Measurements from ENCODE around the gene DGUOK. TPM values are rescaled to one million over a fixed set of nuclear protein-coding genes. Genes with fewer than 3 reads are reported as not detected.

Gene DGUOK
- total and polyA plus RNA-seq, 5 donors, result 20.2 to 47.4 (median 26.7) TPM

GRCh38 chr2:73956218-73956865 is 29.7 kb downstream of the DGUOK start:
- DNase-seq (no peak), ATAC-seq (no peak)
- Histone ChIP-seq H3K27ac (ENCODE audit: low read length) (no peak overlapping the region), H3K27me3 (ENCODE audit: control insufficient read depth, insufficient read depth) (no peaks in the 10 kb centered on the region), H3K4me1 (ENCODE audit: control insufficient read depth, insufficient read depth, low read length) (no peaks in the 10 kb centered on the region), H3K4me3 (ENCODE audit: low read length) (no peak overlapping the region), H3K9me3 (ENCODE audit: control insufficient read depth, low read length) (no peaks in the 10 kb centered on the region)
- intact Hi-C loops (cut with DNase I), result no loop called here
- 95% methylated on average over 5 of the region's 5 CpGs for WGBS

GRCh38 chr2:73961274-73961673 is 34.6 kb downstream of the DGUOK start:
- 96% methylated on average over 4 of the region's 4 CpGs for WGBS
- Histone ChIP-seq H3K4me3 (ENCODE audit: low read length) (no peak overlapping the region), H3K27me3 (ENCODE audit: control insufficient read depth, insufficient read depth) (no peaks in the 10 kb centered on the region), H3K27ac (ENCODE audit: low read length) (no peak overlapping the region), H3K9me3 (ENCODE audit: control insufficient read depth, low read length) (no peaks in the 10 kb centered on the region), H3K4me1 (ENCODE audit: control insufficient read depth, insufficient read depth, low read length) (no peaks in the 10 kb centered on the region)
- DNase-seq, result no peak
- intact Hi-C loops (cut with DNase I), result no loop called here
- no peak for ATAC-seq

GRCh38 chr2:73961823-73962615 is 35.3 kb downstream of the DGUOK start:
- 90% methylated on average over 12 of the region's 12 CpGs for WGBS
- Histone ChIP-seq H3K27ac (ENCODE audit: low read length) (no peak overlapping the region), H3K9me3 (ENCODE audit: control insufficient read depth, low read length) (no peaks in the 10 kb centered on the region), H3K4me1 (ENCODE audit: control insufficient read depth, insufficient read depth, low read length) (no peaks in the 10 kb centered on the region), H3K27me3 (ENCODE audit: control insufficient read depth, insufficient read depth) (no peaks in the 10 kb centered on the region), H3K4me3 (ENCODE audit: low read length) (no peak overlapping the region)
- DNase-seq, result no peak
- ATAC-seq, result no peak
- intact Hi-C loops (cut with DNase I), result no loop called here

GRCh38 chr2:73962798-73963197 is 36.1 kb downstream of the DGUOK start:
- Histone ChIP-seq H3K9me3 (ENCODE audit: control insufficient read depth, low read length) (no peaks in the 10 kb centered on the region), H3K27me3 (ENCODE audit: control insufficient read depth, insufficient read depth) (no peaks in the 10 kb centered on the region), H3K27ac (ENCODE audit: low read length) (no peak overlapping the region), H3K4me3 (ENCODE audit: low read length) (no peak overlapping the region), H3K4me1 (ENCODE audit: control insufficient read depth, insufficient read depth, low read length) (no peaks in the 10 kb centered on the region)
- DNase-seq (no peak), ATAC-seq (no peak)
- intact Hi-C loops (cut with DNase I), result no loop called here
- WGBS, result 67% methylated on average over 5 of the region's 5 CpGs

- 79% methylated on average over 13 of the region's 13 CpGs for WGBS
Observed at GRCh38 chr2:73963385-73964120, 36.9 kb downstream of the DGUOK start.

GRCh38 chr2:73964223-73964622 is 37.5 kb downstream of the DGUOK start:
- Histone ChIP-seq H3K27ac (ENCODE audit: low read length) (no peak overlapping the region), H3K27me3 (ENCODE audit: control insufficient read depth, insufficient read depth) (no peaks in the 10 kb centered on the region), H3K4me1 (ENCODE audit: control insufficient read depth, insufficient read depth, low read length) (no peaks in the 10 kb centered on the region), H3K9me3 (ENCODE audit: control insufficient read depth, low read length) (no peaks in the 10 kb centered on the region), H3K4me3 (ENCODE audit: low read length) (no peak overlapping the region)
- intact Hi-C loops (cut with DNase I), result no loop called here
- DNase-seq (no peak), ATAC-seq (no peak)
- 91% methylated on average over 2 of the region's 2 CpGs for WGBS

More at GRCh38 chr2:73963385-73964120, 36.9 kb downstream of the DGUOK start:
- intact Hi-C loops (cut with DNase I), result no loop called here
- Histone ChIP-seq H3K27ac (ENCODE audit: low read length) (no peak overlapping the region), H3K9me3 (ENCODE audit: control insufficient read depth, low read length) (no peaks in the 10 kb centered on the region), H3K4me1 (ENCODE audit: control insufficient read depth, insufficient read depth, low read length) (no peaks in the 10 kb centered on the region), H3K27me3 (ENCODE audit: control insufficient read depth, insufficient read depth) (no peaks in the 10 kb centered on the region), H3K4me3 (ENCODE audit: low read length) (no peak overlapping the region)
- DNase-seq (no peak), ATAC-seq (no peak)

GRCh38 chr2:73965053-73965452 is 38.4 kb downstream of the DGUOK start:
- intact Hi-C loops (cut with DNase I), result no loop called here
- H3K27ac ChIP-seq (ENCODE audit: low read length), result no peak overlapping the region
- DNase-seq, result no peak
- 91% methylated on average over 3 of the region's 3 CpGs for WGBS
- no peak overlapping the region for H3K4me3 ChIP-seq (ENCODE audit: low read length)
- H3K9me3 ChIP-seq (ENCODE audit: control insufficient read depth, low read length), result no peaks in the 10 kb centered on the region
- no peaks in the 10 kb centered on the region for H3K27me3 ChIP-seq (ENCODE audit: control insufficient read depth, insufficient read depth)
- ATAC-seq, result no peak
- H3K4me1 ChIP-seq (ENCODE audit: control insufficient read depth, insufficient read depth, low read length), result no peaks in the 10 kb centered on the region

GRCh38 chr2:73968357-73968937 is 41.8 kb downstream of the DGUOK start:
- Histone ChIP-seq H3K4me1 (ENCODE audit: control insufficient read depth, insufficient read depth, low read length) (peaks cover 9% of the 10 kb centered on the region), H3K27ac (ENCODE audit: low read length) (no peak overlapping the region), H3K27me3 (ENCODE audit: control insufficient read depth, insufficient read depth) (no peaks in the 10 kb centered on the region), H3K4me3 (ENCODE audit: low read length) (no peak overlapping the region), H3K9me3 (ENCODE audit: control insufficient read depth, low read length) (no peaks in the 10 kb centered on the region)
- ATAC-seq, result no peak
- 91% methylated on average over 8 of the region's 8 CpGs for WGBS
- no peak for DNase-seq
- intact Hi-C loops (cut with DNase I), result no loop called here

- ATAC-seq, result no peak
Observed at GRCh38 chr2:73969356-73969755, 42.7 kb downstream of the DGUOK start.

GRCh38 chr2:73970141-73970803 is 43.6 kb downstream of the DGUOK start:
- intact Hi-C loops (cut with DNase I), result no loop called here
- H3K4me3 ChIP-seq (ENCODE audit: low read length), result no peak overlapping the region
- peaks cover 9% of the 10 kb centered on the region for H3K4me1 ChIP-seq (ENCODE audit: control insufficient read depth, insufficient read depth, low read length)
- DNase-seq, result no peak
- 75% methylated on average over 6 of the region's 6 CpGs for WGBS
- peak; percentile 15 to 20 for ATAC-seq
- H3K9me3 ChIP-seq (ENCODE audit: control insufficient read depth, low read length), result no peaks in the 10 kb centered on the region
- H3K27me3 ChIP-seq (ENCODE audit: control insufficient read depth, insufficient read depth), result no peaks in the 10 kb centered on the region
- H3K27ac ChIP-seq (ENCODE audit: low read length), result no peak overlapping the region

More at GRCh38 chr2:73969356-73969755, 42.7 kb downstream of the DGUOK start:
- Histone ChIP-seq H3K27ac (ENCODE audit: low read length) (no peak overlapping the region), H3K27me3 (ENCODE audit: control insufficient read depth, insufficient read depth) (no peaks in the 10 kb centered on the region), H3K4me1 (ENCODE audit: control insufficient read depth, insufficient read depth, low read length) (peaks cover 9% of the 10 kb centered on the region), H3K4me3 (ENCODE audit: low read length) (no peak overlapping the region), H3K9me3 (ENCODE audit: control insufficient read depth, low read length) (no peaks in the 10 kb centered on the region)
- intact Hi-C loops (cut with DNase I), result no loop called here
- no peak for DNase-seq
- 90% methylated on average over 4 of the region's 4 CpGs for WGBS

All from right cardiac atrium (tissue), 5 donors.